Measurements from ENCODE around the gene TMLHE.

DNA sequence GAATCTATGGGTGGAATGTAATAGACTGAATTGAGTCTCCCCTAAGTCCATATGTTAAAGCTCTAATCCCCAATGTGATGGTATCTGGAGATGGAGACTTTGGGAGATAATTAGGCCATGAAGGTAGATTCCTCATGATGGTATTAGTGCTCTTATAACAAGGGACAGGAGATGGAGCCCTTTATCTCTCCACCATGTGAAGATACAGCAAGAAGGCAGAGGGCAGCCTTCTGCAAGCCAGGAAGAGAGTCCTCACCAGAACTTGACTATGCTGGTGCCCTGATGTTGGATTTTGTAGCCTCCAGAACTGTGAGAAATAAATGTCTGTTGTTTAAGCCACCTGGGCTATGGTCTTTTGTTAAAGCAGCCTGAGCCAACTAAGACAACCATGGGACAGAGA lies 78.0 kb downstream of the TMLHE start:
- TF ChIP-seq, protein P1, sequence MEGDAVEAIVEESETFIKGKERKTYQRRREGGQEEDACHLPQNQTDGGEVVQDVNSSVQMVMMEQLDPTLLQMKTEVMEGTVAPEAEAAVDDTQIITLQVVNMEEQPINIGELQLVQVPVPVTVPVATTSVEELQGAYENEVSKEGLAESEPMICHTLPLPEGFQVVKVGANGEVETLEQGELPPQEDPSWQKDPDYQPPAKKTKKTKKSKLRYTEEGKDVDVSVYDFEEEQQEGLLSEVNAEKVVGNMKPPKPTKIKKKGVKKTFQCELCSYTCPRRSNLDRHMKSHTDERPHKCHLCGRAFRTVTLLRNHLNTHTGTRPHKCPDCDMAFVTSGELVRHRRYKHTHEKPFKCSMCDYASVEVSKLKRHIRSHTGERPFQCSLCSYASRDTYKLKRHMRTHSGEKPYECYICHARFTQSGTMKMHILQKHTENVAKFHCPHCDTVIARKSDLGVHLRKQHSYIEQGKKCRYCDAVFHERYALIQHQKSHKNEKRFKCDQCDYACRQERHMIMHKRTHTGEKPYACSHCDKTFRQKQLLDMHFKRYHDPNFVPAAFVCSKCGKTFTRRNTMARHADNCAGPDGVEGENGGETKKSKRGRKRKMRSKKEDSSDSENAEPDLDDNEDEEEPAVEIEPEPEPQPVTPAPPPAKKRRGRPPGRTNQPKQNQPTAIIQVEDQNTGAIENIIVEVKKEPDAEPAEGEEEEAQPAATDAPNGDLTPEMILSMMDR (conservative IDR thresholded peaks at IDR 0.05), result 0 out of 2 replicates have a peak, but pooled peaks have one; percentile 7
- no peak for TF ChIP-seq ZFX (IDR thresholded peaks at IDR 0.05)

Data from C4-2B (cell line).